Choroid plexus epithelial cell (primary cell): ENCODE results near the gene HCFC1.
A peak's percentile ranks its signal among the peaks of the same experiment; 100 is the strongest.

ENCODE experiments used
- DNase-seq: peaks from one replicate; pipeline ENCODE4 v3.0.0-alpha.2; 2010; ENCODE audit warnings: low read depth
- H3K4me3 ChIP-seq: 2 replicates; pipeline ENCODE4 v1.5.1; 2011; ENCODE audit warnings: low read depth, mild to moderate bottlenecking, control low read depth, low read length, moderate library complexity
- CTCF ChIP-seq: conservative IDR thresholded peaks from 2 replicates; pipeline ENCODE4 v1.5.1; 2011; ENCODE audit warnings: low read depth, mild to moderate bottlenecking, control low read depth, inconsistent platforms, low read length, moderate library complexity

The HCFC1 gene

GRCh38 chrX:154012336-154012991 lies 40.8 kb upstream of the HCFC1 start:
- DNase-seq, result no peak
- H3K4me3 ChIP-seq, result no peak overlapping the region
- TF ChIP-seq CTCF, result no peak

GRCh38 chrX:154011376-154012335 lies 40.0 kb upstream of the HCFC1 start:
- no peak for TF ChIP-seq CTCF
- DNase-seq, result no peak

GRCh38 chrX:154010330-154011087 lies 38.9 kb upstream of the HCFC1 start:
- TF ChIP-seq CTCF, result no peak
- H3K4me3 ChIP-seq, result no peak overlapping the region
- DNase-seq, result peak; percentile 65

More at GRCh38 chrX:154011376-154012335, 40.0 kb upstream of the HCFC1 start:
- no peak overlapping the region for H3K4me3 ChIP-seq

GRCh38 chrX:154008521-154008920 lies 36.9 kb upstream of the HCFC1 start:
- no peak for TF ChIP-seq CTCF
- no peak overlapping the region for H3K4me3 ChIP-seq
- DNase-seq, result no peak

- TF ChIP-seq CTCF, result no peak
- no peak for DNase-seq
- H3K4me3 ChIP-seq, result no peak overlapping the region
Measured at GRCh38 chrX:154006947-154007346, 35.3 kb upstream of the HCFC1 start.

- no peak for DNase-seq
- TF ChIP-seq CTCF, result no peak
Measured at GRCh38 chrX:154004315-154004714, 32.7 kb upstream of the HCFC1 start.

More at GRCh38 chrX:154004315-154004714, 32.7 kb upstream of the HCFC1 start:
- H3K4me3 ChIP-seq, result no peak overlapping the region
